ENCODE measurements around the gene ACSF3.
"Not testable (repeated sequence)": the region's sequence is repeated elsewhere in the genome, so short reads cannot be mapped to it uniquely, and the experiment has no call there.

Gene ACSF3

DNA sequence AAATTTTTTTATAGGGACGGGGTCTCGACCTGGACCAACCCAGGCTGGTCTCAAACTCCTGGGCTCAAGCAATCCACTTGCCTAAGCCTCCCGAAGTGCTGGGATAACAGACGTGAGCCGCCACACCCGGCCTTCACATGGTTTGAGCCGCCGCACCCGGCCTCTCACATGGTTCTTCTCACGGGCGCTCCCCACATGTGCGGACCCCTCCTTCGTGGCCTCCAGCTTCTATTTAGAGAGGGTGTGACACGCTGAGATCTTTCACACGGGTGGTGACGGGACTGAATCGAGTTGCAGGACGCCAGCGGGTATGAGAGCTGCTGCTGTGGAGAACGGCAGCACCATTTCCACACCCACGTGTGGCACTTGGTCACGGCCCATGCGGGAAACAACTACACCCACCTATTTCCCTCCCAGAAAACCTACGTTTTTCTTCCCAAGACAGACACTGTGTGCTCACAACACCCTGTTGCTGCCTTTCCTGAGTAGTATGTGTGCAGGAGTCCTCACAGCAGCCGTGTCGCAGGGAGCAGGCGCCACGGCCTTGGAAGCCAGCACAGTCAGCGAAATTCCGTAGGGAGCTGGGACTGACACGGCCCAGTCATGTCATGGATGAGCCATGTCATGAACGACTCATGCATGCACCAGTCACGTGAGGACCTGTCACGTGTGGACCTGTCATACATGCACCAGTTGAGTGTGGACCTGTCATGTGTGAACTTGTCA is 20.1 kb upstream of the ACSF3 start:
- no peak for DNase-seq (ENCODE audit: low spot score)

DNA sequence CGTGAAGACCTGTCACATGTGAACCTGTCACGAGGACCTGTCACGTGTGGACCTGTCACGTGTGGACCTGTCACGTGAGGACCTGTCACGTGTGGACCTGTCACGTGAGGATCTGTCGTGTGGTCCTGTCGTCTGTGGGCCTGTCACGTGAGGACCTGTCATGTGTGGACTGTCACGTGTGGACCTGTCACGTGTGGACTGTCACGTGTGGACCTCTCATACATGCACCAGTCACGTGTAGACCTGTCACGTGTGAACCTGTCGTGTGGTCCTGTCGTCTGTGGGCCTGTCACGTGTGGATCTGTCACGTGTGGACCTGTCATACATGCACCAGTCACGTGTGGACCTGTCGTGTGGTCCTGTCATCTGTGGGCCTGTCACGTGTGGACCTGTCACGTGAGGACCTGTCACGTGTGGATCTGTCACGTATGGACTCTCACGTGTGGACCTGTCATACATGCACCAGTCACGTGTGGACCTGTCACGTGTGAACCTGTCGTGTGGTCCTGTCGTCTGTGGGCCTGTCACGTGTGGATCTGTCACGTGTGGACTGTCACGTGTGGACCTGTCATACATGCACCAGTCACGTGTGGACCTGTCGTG is 19.5 kb upstream of the ACSF3 start:
- not testable (repeated sequence) for DNase-seq (ENCODE audit: low spot score)

DNA sequence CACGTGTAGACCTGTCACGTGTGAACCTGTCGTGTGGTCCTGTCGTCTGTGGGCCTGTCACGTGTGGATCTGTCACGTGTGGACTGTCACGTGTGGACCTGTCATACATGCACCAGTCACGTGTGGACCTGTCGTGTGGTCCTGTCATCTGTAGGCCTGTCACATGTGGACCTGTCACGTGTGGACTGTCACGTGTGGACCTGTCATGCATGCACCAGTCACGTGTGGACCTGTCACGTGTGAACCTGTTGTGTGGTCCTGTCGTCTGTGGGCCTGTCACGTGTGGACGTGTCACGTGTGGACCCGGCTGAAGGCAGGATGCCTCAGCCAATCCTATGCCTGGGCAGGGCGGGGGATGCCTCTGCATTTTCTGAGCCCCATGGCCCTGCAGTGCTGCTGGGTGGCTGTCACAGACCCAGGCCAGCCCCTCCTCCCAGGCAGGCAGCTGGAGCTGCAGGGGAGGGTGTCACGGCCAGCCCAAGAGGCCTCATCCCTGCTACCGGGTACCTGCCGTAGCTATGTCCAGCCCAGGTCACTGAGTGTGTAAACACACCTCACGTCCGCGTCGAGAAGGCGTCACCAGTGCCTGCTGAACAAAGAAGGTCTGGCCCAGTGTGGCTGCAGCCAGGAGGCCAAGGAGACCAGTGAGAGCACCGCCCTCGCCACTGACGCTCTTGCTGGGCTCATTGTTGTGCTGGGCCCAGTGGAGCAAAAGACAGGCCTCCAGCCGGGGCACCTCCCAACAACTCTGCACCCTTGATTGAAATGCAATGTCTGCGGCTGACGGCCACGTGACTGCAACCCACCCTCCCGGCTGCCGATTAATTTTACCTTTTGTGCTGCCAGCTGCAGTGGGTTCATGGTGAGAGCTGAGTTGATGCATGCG is 18.6 kb upstream of the ACSF3 start:
- DNase-seq (ENCODE audit: low spot score) = no peak

DNA sequence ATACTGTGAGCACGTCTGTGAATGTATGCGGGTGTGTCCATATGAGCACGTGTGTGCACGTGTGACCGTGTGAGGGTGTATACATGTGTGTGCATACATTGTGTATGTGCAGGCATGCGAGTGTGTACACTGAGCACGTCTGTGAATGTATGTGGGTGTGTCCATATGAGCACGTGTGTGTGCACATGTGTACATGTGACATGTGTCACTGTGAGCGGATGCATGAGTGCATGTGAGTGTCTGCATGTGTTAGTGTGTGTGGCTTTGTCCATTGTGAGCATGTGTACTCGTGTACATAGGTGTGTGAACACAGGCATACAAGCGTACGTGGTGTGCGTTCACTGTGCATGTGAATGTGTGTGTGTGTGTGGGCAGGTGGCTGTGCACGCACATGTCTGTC is 17.5 kb upstream of the ACSF3 start:
- DNase-seq (ENCODE audit: low spot score) = no peak

DNA sequence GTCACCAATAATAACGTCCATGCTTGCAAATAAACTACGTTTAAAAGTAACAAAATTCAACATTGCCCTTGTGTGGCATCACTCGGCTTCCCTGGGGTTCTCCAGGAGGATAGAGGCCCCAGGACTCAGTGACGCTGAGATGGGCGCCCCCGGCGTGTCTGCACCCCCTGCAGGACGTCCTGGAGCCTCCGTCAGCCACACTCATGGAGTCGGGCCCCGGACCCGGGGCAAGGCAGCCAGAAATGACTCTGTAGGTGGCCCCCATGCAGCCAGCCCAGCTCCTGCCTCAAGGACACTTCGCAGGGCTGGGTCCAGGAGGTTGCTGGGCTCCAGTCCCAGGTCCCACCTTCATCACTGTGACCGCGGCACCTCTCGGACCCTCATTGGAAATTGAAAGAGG is 16.6 kb upstream of the ACSF3 start:
- DNase-seq (ENCODE audit: low spot score) = no peak

DNA sequence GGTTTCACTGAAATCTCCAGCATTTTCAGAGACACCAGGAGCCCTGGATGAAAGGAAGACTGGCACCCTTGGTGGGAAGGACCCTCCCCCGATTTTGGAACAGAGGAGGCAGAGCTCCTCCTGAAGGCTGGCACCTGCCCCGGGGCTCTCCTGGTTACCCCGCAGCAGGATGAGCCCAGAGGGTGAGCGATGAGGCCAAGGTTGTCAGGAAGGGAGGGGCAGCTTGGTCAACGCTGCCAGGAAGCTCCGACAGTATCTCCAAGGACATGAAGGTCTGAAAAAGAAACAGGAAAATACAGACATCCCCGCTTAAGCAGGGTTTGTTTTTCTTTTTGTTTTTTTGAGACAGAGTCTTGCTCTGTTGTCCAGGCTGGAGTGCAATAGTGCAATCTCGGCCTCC is 15.5 kb upstream of the ACSF3 start:
- DNase-seq (ENCODE audit: low spot score) = no peak

DNA sequence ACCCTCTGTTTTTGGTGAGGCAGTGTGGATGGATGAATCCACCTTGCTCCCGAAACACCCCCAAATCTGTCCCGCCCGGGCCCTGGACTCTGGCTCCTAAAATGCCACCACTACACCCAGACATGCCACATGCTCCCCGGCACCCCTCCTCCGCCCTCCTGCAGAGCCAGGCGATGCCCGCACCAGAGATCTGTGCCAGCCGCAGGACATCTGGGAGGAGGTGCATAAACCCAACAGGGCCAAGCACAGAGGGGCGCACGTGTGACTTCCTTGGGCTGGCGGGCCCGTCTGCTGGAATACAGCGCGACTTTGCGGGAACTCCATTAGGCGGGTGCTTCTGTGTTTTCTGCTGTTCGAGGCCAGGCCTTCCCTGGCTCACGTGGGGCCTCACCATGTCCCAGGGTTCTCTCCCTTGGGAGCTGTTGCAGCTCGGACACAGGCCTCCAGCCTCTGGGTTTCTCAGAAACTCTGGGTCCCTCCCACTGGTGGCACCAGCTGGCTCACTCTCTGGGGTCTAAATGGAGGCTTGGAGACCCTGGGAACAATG is 14.1 kb upstream of the ACSF3 start:
- DNase-seq (ENCODE audit: low spot score) = no peak

DNA sequence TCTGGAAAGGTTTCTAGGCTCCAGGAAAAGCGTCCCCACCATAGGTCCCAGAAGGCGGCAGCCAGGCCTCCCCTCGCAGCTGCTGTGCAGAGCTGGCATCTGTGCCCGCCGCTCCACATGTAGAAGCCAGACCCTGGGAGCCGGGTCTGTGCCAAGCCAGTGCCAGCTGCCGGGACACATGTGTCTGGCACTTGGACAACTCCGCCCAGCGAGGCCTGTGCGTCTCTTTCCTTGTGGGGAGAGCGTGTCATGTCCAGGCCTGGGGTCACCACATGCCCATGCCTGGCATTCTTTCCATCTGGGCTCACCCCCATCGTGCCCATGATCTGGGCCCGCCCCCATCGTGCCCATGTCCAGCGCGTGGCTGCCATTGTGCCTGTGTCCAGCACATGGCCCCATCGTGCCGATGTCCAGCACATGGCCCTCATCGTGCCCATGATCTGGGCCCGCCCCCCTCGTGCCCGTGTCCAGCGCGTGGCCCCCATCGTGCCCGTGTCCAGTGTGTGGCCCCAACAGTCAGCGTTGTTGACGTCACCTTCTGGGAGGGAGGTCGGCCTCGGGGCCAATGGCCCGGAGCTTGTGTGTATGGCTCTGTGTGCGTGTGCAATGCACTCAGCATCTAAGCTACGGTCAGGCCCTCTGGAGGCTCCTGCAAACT is 13.3 kb upstream of the ACSF3 start:
- peak; percentile 78 for DNase-seq (ENCODE audit: low spot score)

DNA sequence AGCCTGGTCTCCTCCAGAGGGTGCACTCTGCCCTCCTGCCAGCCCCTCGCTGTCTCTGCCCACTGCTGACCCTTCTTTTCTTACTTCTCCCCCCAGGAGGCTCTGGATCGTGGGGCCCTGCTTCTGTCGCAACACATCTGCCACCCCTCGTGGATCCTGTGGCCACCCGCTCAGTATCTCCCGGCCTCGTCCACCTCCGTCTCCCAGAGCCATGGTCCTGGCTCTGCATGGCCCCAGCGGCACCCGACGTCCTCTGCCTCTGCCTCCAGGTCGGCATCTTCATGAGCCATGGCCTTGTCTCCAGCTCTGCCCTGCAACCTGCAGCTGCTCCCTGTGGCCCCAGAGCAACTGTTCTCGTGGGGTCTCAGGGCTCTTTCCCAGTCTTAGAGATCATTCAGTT is 12.1 kb upstream of the ACSF3 start:
- DNase-seq (ENCODE audit: low spot score) = no peak

DNA sequence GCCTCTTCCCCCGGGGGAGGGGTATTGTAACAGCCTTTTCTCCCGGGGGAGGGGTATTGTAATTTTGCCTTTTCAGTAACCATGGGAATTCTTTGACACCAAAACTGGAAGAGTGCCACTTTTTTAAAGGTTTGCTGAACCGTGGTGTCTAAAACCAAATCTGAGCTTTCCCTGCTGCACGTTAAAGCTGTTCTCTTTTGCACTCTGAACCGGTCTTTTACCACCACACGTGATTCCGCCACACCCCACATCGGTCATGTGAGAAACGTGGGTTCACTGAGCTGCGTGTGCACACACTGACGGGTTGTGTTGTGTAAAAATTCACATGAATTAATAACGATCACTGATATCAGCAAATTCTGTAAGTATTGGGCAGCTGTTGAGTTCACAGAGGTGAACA is 9.2 kb upstream of the ACSF3 start:
- no peak for DNase-seq (ENCODE audit: low spot score)

DNA sequence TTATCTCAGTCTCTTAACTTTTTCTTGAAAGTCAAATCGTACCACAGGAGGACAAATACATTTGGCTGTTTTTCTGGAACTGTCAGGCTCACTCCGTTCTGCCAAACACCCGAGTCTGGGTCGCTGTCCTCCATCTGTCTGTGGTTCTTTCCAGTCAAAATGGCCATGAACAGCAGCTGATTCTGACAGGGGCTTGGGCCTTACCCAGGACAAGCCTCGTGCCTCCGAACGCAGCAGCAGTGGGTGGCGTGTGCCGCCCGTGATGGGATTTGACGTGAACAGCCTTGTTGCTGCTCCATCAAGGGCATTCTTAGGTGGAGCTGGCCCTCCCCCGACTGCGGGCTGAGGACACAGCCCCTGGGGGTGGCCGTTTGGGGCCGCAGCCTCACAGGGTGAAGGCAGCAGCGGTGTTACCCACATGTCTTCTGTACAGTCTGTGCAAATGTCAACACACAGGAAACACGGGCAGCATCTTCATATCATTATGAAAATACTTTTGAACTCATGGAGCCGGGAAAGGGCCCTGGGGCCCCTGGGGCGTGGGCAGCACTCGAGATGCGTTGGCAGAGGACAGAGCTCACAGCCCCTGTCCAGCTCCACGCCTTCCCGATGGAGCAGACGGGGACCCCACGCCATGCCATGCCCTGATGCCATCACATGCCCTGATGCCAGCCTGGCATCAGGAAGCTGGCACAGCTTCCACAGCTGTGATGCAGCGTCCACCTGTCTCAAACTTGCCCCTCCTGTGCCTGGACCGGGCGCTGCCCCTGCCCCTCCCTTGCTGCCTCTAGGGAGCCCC is 8.6 kb upstream of the ACSF3 start:
- DNase-seq (ENCODE audit: low spot score) = no peak

DNA sequence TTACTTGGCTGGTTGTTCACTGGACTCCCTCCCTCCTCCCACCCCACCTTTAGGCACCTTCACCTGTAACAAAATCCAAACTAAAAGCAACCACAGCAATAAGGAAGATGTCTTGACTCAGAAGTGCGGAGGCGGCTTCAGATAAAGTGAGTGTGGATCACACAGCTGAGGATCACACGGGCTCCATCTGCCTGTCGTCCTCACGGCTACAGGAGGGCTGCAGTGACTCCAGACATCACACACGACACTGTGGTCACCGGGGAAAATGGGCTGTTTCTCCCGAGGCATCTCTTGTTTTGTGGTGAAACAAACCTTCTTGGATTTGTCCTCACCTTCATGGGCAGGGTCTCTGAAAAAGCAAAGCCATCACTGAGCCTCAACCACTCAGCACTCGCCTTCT is 7.9 kb upstream of the ACSF3 start:
- no peak for DNase-seq (ENCODE audit: low spot score)

DNA sequence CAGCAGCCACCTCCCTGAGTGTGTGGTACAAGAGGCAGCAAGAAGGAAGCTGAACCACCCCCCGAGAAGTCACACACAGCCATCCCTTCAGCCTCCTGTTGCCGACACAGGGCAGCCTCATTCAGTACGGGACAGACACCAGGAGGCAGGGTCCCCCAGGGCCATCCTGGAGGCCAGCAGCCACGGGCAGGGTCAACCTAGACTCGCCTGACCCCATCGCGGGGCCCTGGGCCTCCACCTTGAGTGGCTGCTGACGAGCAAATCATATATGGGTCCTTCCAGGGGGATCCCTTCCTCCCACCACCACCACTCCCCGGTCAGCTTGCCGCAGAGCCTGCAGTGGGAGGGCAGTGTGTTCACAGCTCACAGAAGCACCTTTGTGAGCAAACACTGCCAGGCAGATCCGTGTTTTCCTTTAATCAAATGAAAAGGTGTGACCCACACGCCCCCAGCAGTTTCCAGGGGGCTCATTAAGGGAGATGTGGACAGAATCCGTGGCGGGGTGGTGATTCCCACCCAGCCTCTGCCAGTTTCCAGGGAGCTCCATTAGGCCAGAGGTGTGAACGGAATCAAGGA is 5.6 kb upstream of the ACSF3 start:
- no peak for DNase-seq (ENCODE audit: low spot score)

DNA sequence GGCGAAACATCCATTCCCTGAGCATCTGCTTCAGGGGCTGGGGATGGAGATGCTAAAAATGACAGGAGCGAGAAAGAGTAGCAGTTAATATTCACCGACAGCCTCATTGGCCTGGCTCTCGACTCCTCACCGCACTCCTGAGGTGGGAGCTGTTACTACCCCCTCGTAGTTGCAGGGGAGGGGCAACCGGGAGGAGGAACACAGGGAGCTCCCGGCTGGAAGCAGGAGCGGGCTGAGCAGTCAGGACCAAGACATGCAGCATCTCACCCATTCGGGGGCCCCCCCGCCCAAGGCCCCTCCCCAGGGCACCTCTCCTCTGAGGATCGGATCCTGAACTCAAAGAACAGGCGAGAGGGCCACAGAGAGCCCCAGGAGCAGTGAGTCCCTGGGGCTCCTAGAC is 4.5 kb upstream of the ACSF3 start:
- no peak for DNase-seq (ENCODE audit: low spot score)

DNA sequence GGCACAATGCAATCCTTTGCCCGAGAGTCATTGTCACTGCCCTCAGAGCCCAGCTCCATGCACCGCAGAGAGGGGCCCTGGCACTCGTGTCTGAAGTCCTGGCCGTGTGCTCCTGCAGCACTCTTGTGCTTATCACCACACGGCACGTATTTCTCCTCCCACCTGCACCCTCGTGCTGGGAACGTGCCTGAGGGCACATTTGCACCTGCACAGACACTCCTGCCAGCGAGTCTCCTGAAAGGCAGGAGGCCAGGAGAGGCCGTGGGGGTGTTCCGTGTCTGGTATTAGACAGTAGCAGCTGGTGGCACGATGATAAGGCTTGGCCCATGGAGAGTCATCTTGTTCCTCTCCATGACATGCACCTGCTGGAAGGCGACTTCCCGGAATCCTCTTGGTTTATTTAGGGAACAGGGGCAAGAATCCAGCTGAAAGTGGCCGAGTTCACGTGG is 3.4 kb upstream of the ACSF3 start:
- DNase-seq (ENCODE audit: low spot score) = no peak

DNA sequence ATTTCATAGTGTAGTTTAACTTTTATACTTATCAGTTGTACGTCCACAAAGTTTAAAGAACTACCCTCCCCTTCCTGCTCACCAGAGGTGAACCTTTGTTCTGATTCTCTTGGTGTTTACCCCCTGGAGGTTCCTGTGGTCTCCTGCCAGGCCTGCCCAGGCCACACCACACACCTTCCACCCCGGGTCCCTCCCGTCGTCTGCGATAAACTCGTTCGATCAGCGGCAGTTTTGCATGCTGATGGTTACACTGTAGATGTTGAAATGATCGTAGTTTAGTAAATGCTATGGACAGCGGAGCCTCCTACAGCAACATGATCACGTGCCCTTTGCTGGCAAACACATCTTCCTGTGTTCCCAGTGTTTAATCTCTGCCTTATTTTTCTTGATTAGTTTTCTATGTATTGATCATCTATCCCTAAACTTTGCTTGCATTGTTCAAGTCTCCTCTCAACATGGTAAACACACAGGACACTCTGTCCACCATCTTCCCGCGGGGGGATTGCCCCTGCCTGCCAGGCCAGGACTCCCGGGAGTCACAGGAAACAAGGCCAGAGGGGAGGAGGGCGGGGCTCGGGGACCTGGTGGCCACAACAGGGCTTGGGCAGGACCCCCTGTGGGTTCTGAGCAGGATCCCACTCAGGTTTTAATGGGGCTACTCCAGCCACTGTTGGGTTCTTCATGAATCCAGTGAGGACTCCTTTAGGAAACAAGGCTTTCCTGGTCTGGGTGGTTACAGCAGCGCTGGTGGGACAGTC is 2.8 kb upstream of the ACSF3 start:
- DNase-seq (ENCODE audit: low spot score) = no peak

DNA sequence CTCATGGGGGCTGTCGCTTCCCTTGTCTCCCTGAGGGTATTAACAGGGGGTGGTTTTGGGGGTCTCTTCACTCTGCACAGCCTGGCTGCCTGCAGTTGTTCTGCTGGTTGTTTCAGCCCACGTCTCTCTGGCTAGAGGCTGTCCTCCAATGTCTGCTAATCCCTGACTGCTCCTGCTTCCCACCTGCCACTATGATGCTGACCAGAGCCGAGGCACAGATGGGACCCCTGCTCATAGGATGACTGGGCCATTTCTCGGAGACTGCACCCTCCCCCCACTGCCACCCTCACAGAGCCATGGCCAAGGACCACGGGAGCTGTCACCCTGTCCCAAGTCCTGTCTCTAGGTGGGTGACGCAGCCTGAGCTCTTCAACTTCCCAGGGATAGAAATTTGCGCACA is 1.6 kb upstream of the ACSF3 start:
- no peak for DNase-seq (ENCODE audit: low spot score)

DNA sequence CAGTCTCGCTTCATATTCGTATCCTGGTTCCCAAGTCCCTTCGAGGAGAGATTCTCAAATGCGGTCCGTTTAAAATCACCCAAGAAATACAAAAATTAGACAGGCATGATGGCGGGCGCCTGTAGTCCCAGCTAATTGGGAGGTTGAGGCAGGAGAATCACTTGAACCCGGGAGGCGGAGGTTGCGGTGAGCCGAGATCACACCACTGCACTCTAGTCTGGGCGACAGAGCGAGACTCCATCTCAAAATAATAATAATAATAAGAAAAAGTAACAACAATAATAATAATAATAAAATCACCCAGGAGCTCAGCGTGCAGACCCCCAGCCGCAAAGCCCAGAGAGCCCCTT is 425 bp upstream of the ACSF3 start:
- DNase-seq (ENCODE audit: low spot score) = not testable (repeated sequence)

DNA sequence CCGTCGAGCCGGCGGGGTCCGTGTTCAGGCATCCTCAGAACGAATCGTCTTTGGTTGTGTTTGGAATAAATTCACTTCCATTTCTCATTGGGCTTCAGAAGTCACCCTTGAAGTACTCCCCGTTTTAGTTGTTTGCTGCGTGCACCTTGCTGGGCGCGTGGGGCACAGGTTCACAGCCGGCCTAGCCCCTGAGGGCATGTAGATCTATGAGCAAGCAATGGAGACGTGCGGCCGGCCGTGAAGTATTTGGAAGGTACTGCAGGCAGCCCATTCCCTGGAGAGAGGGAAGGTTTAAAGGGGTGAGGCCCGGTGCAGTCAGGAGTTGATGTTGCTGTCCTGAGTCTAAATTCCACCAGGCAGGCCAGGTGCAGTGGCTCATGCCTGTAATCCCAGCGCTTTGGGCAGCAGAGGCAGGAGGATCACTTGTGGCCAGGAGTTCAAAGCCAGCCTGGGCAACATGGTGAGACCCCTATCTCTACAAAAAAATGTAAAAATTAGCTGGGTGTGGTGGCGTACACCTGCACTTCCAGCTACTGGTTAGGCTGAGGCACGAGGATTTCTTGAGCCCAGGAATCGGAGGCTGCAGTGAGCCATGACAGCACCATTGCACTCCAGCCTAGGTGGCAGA is 714 bp downstream of the ACSF3 start:
- no peak for DNase-seq (ENCODE audit: low spot score)

DNA sequence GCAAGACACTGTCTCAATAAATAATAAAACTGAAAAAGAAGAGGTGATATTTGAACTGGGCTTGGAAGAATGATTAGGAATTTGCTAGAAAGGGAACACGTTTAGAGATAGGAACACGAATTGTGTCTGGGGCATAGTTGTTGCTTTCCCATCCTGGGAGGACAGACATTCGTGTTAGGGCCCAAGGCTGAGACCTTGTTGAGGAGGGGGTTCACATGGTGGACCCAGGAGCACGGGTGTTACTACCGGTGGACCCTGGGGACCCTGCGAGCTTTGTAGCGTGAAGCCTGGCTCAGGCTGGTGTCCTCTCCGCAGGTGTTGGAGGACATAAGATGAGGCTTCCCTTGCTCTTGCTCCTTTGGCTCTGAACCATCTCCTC is 1.2 kb downstream of the ACSF3 start:
- no peak for DNase-seq (ENCODE audit: low spot score)

Data from left forelimb (tissue), 1 donor.